ENCODE data around the gene EZH1.

DNA sequence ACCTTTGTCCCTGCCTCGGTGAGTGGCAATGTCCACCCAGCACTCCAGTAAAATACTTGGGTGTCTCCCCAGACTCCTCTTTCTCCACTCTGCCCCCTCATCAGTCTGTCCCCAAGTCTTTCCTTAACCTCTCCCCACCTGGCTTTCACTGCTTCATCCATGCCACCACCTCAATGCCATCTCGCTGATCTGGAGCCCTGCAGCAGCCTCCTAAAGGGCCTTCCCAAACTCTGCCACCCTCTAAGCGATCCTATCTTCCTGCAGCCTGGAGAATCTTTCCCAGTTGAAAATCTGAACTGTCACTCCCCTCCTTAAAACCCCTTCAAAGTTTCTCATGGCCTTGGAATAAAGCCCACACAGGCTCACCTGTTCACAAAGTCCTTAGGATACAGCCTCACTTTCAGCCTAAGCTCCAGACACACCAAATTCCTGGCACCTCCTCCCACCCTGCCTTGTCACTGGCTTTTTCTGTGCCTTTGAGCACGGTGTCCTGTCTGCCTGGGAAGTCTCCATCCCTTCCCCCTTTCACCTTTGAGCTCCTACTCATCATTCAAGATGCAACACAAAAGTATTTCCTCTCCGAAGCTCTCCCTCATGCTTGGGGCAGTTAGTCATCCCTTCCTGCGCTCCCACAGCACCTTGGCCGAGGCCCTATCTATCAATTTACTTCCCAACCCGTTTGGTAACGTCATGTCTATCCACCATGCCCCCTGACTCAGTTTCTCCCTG is 38.4 kb upstream of the EZH1 start:
- no peak for TF ChIP-seq POLR2A (IDR thresholded peaks at IDR 0.05; ENCODE audit: low read length)
- TF ChIP-seq GATA1 (IDR thresholded peaks at IDR 0.05; ENCODE audit: low read depth, low read length), result no peak

Data from erythroblast (primary cell).